ENCODE data around the gene ZFY. TPM values are rescaled to one million over a fixed set of nuclear protein-coding genes. Genes with fewer than 3 reads are reported as not detected.

ZFY gene
- total and polyA plus RNA-seq, 10 donors, result 5.0 to 13.9 (median 9.1) TPM; not detected in 6

DNA sequence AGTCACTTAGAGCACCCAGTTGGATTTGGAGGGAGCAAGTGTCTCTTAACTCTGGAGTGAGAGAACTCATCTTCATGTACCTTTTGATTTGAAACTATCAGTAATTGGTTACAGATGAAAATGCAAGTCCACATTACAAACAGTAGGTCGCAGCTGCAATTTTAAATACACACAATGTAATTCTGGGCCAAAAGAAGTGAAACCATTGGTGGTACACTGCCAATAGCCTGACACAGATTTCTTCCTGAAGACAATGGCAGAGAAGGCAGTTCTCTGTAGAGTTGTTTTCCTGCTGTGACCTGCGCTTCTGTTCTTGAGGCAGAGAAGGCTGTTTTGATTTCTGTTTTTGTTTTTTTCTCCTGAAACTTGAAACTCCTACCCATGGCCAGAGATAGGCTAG, 86.0 kb downstream of the ZFY start:
- no peaks in the 10 kb centered on the region for H3K27me3 ChIP-seq (replicated peaks in 1 of 7)
- H3K27ac ChIP-seq, result peak overlapping the region in 1 of 8 donors; percentile 21
- TF ChIP-seq POLR2AphosphoS5 (IDR thresholded peaks at IDR 0.05) (no peak), POLR2A (IDR thresholded peaks at IDR 0.05) (no peak)
- TF ChIP-seq, protein P1, sequence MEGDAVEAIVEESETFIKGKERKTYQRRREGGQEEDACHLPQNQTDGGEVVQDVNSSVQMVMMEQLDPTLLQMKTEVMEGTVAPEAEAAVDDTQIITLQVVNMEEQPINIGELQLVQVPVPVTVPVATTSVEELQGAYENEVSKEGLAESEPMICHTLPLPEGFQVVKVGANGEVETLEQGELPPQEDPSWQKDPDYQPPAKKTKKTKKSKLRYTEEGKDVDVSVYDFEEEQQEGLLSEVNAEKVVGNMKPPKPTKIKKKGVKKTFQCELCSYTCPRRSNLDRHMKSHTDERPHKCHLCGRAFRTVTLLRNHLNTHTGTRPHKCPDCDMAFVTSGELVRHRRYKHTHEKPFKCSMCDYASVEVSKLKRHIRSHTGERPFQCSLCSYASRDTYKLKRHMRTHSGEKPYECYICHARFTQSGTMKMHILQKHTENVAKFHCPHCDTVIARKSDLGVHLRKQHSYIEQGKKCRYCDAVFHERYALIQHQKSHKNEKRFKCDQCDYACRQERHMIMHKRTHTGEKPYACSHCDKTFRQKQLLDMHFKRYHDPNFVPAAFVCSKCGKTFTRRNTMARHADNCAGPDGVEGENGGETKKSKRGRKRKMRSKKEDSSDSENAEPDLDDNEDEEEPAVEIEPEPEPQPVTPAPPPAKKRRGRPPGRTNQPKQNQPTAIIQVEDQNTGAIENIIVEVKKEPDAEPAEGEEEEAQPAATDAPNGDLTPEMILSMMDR (IDR thresholded peaks at IDR 0.05 in 8 of 11, conservative IDR thresholded peaks at IDR 0.05 in 3 of 11), result no peak
- DNase-seq, result no peak
- H3K36me3 ChIP-seq, result no peaks in the 10 kb centered on the region
- no peaks in the 10 kb centered on the region for H3K9me3 ChIP-seq
- intact Hi-C loops (cut with DNase I; ENCODE audit: low total_unique reads), result no loop called here
- H3K4me3 ChIP-seq, result no peak overlapping the region
- 45 to 72% (median 68%) methylated on average over 1 to 2 of the region's 2 CpGs; no CpG with 5 or more reads in 2 of the 5 donors for WGBS, 5 donors
- H3K4me1 ChIP-seq, result peaks cover 0 to 75% (median 11%) of the 10 kb centered on the region in 6 donors

DNA sequence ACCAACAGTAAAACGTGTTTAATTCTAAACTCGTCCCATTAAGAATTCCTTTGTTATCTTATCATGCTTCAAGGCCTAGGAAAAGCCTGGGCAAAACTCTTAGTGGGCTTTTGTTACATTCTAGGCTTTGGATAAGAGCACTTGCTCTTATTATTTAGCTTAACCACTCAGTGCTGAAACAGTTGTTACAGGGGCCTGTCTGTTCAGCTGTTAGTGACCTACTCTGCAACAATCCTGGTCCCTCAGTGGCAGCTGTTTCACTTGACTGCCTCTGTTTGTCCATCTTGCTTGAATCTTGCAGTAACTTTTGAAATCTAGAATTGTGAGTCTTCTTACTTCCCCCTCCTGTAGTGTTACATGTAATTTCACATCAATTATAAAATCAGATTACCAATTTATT, 88.4 kb downstream of the ZFY start:
- TF ChIP-seq, protein P1 (IDR thresholded peaks at IDR 0.05 in 8 of 11, conservative IDR thresholded peaks at IDR 0.05 in 3 of 11), result no peak
- TF ChIP-seq POLR2AphosphoS5 (IDR thresholded peaks at IDR 0.05) (no peak), POLR2A (IDR thresholded peaks at IDR 0.05) (no peak)
- Histone ChIP-seq H3K4me3 (no peak overlapping the region), H3K36me3 (no peaks in the 10 kb centered on the region), H3K9me3 (no peaks in the 10 kb centered on the region), H3K27ac (peak overlapping the region in 1 of 8 donors; percentile 13), H3K4me1 (peaks cover 0 to 54% (median 11%) of the 10 kb centered on the region in 6 donors), H3K27me3 (replicated peaks in 1 of 7) (no peaks in the 10 kb centered on the region)
- intact Hi-C loops (cut with DNase I; ENCODE audit: low total_unique reads), result no loop called here
- 61 to 78% (median 77%) methylated on average over 2 of the region's 2 CpGs; no CpG with 5 or more reads in 2 of the 5 donors for WGBS, 5 donors
- DNase-seq, result no peak

DNA sequence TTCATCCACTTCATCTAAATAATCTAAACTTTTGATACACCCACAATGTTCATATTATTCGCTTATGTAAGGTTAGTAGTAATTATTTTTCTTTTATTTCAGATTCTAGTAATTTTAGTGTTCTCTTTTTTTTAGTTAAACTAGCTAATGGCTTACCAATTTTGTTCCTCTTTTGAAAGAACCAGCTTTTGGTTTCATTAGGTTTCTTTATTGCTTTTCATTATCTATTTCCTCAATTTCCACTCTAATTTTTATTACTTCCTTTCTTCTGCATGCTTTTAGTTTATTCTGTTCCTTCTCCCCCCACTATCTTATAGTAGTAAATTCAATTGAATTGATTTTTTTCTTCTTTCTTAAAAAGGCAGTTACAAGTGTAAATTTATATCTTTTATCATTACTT, 90.2 kb downstream of the ZFY start:
- Histone ChIP-seq H3K27ac (peak overlapping the region in 2 of 8 donors; percentile 23 to 40), H3K9me3 (no peaks in the 10 kb centered on the region), H3K4me1 (peaks cover 0 to 53% (median 11%) of the 10 kb centered on the region in 6 donors), H3K27me3 (replicated peaks in 1 of 7) (no peaks in the 10 kb centered on the region), H3K36me3 (no peaks in the 10 kb centered on the region), H3K4me3 (no peak overlapping the region)
- DNase-seq, result no peak
- TF ChIP-seq POLR2AphosphoS5 (IDR thresholded peaks at IDR 0.05) (no peak), POLR2A (IDR thresholded peaks at IDR 0.05) (no peak)
- TF ChIP-seq, protein P1 (IDR thresholded peaks at IDR 0.05 in 8 of 11, conservative IDR thresholded peaks at IDR 0.05 in 3 of 11), result no peak
- intact Hi-C loops (cut with DNase I; ENCODE audit: low total_unique reads), result no loop called here
- WGBS, 5 donors, result 29 to 88% (median 57%) methylated on average over 1 of the region's 1 CpG; no CpG with 5 or more reads in 2 of the 5 donors

Small RNA genes within 50 kb of the gene (small RNA-seq; reads per million reads assigned to genes)
- gene EEF1A1P41, result 0 reads per million in 4 donors

Other genes with a start within 250 kb of the ZFY start
- 1 to 10 TPM in 1 of 7 donors, not detected in 6; 1.8 TPM for gene SRY, start 147.7 kb upstream of the ZFY start, total RNA-seq
- under 1 TPM in 2 of 3 donors, not detected in 1; 0.11 to 0.19 TPM for gene SRY, start 147.7 kb upstream of the ZFY start, polyA plus RNA-seq
- 100 to 1,000 TPM in 2 of 7 donors, not detected in 5; 255 to 286 TPM for gene RPS4Y1, start 93.8 kb upstream of the ZFY start, total RNA-seq
- 100 to 1,000 TPM in 2 of 3 donors, under 1 TPM in 1; 0.50 to 725 (median 552) TPM for gene RPS4Y1, start 93.8 kb upstream of the ZFY start, polyA plus RNA-seq

Data from spleen (tissue), 11 donors.